Heart left ventricle (tissue), 13 donors: Measurements from ENCODE around the gene CLDN1.

Experiments
- POLR2A ChIP-seq, 2 donors: fragments of 450-650 bp; IDR thresholded peaks; one replicate each; pipeline ENCODE4 v1.6.1; 2017; ENCODE audit warnings: antibody characterized with exemption in 2 of 2, mild to moderate bottlenecking in 2 of 2, moderate library complexity in 2 of 2
- TF ChIP-seq, protein P1 (sequence below), 12 donors: fragments of 200-600 bp; sonication (generic) in 4 of 12; IDR thresholded peaks; one replicate each; pipeline versions ENCODE4 v1.5.0 to v1.8.0; 2018 to 2022; ENCODE audit warnings: antibody characterized with exemption in 12 of 12, mild to moderate bottlenecking in 5 of 12
- donor health status: ischemic (EF 13 %, LVEDD 7.1; RV severe dilation, severe dysfunction).
- donor health status: DM: no; HTN: yes; CAD: no.
- donor health status: DM: no; HTN: no; CAD: no.
- donor health status: ischemic (EF 25% LVEDD 6.9; RV normal size, moderate dysfunction).
- donor health status: ischemic (EF 25% LVEDD 5.7; RV mildly dilated, moderate dysfunction).
- donor health status: ischemic (EF 35%, LVEDD 5.7; RV mildly dilated, moderate dysfunction).
- donor health status: nonischemic (EF 11% LVEDD 7.7; RV severe dilation, severe dysfunction).
- donor health status: DM: yes; HTN: yes; CAD: no.
- donor health status: PGD.
- donor health status: ischemic (EF 29% LVEDD 5.4; RV normal size, mild dysfunction).
- donor health status: nonischemic (EF 23%, LVEDD 6.1; RV moderate dilation, normal function).

DNA sequence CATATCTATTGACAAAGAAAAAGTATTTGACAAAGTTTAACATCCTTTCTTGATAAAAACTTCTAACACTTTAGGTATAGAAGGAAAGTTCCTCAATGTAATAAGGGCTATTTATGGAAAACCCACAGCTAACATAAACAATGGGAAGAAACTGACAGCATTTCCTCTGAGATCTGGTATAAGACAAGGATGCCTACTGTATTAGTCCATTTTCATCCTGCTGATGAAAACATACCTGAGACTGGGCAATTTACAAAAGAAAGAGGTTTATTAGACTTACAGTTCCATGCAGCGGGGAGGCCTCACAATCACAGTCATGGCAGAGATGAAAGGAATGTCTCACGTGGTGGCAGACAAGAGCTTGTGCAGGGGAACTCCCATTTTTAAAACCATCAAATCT is 17.8 kb upstream of the CLDN1 start:
- TF ChIP-seq, protein P1, sequence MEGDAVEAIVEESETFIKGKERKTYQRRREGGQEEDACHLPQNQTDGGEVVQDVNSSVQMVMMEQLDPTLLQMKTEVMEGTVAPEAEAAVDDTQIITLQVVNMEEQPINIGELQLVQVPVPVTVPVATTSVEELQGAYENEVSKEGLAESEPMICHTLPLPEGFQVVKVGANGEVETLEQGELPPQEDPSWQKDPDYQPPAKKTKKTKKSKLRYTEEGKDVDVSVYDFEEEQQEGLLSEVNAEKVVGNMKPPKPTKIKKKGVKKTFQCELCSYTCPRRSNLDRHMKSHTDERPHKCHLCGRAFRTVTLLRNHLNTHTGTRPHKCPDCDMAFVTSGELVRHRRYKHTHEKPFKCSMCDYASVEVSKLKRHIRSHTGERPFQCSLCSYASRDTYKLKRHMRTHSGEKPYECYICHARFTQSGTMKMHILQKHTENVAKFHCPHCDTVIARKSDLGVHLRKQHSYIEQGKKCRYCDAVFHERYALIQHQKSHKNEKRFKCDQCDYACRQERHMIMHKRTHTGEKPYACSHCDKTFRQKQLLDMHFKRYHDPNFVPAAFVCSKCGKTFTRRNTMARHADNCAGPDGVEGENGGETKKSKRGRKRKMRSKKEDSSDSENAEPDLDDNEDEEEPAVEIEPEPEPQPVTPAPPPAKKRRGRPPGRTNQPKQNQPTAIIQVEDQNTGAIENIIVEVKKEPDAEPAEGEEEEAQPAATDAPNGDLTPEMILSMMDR (IDR thresholded peaks at IDR 0.05), result no peak
- no peak for TF ChIP-seq POLR2A (IDR thresholded peaks at IDR 0.05)
